GM10266 (cell line): ENCODE data around the gene TMEM9B.
"Not testable (repeated sequence)": the region's sequence is repeated elsewhere in the genome, so short reads cannot be mapped to it uniquely, and the experiment has no call there.

ENCODE experiments used
- DNase-seq: peaks from one replicate; pipeline ENCODE4 v3.0.0; 2012; ENCODE audit errors: extremely low spot score
- TF ChIP-seq, protein P1 (sequence below): IDR thresholded peaks from 2 replicates; pipeline ENCODE4 v1.5.1; 2012; ENCODE audit warnings: mild to moderate bottlenecking, low read depth; ENCODE audit not compliant: control insufficient read depth, insufficient read depth; ENCODE audit errors: missing control alignments

TMEM9B gene

GRCh38 chr11:8937659-8938058 lies 26.6 kb downstream of the TMEM9B start:
- TF ChIP-seq, protein P1, sequence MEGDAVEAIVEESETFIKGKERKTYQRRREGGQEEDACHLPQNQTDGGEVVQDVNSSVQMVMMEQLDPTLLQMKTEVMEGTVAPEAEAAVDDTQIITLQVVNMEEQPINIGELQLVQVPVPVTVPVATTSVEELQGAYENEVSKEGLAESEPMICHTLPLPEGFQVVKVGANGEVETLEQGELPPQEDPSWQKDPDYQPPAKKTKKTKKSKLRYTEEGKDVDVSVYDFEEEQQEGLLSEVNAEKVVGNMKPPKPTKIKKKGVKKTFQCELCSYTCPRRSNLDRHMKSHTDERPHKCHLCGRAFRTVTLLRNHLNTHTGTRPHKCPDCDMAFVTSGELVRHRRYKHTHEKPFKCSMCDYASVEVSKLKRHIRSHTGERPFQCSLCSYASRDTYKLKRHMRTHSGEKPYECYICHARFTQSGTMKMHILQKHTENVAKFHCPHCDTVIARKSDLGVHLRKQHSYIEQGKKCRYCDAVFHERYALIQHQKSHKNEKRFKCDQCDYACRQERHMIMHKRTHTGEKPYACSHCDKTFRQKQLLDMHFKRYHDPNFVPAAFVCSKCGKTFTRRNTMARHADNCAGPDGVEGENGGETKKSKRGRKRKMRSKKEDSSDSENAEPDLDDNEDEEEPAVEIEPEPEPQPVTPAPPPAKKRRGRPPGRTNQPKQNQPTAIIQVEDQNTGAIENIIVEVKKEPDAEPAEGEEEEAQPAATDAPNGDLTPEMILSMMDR, result no peak
- no peak for DNase-seq

DNA sequence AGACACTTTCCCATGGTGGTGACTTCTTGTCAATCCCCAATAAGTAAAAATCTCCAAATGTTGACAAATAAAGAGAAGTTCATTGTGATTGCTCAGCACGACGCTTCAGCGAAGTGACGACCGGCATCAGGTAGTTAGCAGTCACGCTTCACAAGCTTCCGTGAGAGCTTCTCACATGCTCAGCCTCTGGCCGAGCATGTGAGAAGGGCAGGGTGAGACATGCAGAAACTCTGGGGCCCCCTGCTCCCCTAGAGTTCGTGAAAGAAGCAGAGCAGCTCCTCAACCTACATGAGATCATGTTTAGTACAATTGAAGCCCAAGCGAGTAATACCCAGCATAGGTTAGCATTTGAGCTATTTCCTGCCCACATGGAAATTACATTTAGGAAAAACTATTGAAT lies 27.1 kb downstream of the TMEM9B start:
- DNase-seq, result no peak
- TF ChIP-seq, protein P1, result no peak

DNA sequence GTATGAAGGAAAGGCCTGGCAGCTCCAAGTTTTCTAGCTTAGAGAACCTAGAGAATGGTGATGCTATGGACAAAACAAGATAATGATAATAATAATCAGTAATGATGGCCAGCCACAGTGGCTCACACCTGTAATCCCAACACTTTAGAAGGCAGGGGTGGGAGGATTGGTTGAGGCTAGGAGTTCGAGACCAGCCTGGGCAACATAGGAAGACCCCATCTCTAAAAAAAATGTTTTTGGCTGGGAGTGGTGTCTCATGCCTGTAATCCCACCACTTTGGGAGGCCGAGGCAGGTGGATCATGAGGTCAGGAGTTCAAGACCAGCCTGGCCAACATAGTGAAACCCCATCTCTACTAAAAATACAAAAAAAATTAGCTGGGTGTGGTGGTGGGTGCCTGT lies 28.5 kb downstream of the TMEM9B start:
- DNase-seq, result not testable (repeated sequence)

DNA sequence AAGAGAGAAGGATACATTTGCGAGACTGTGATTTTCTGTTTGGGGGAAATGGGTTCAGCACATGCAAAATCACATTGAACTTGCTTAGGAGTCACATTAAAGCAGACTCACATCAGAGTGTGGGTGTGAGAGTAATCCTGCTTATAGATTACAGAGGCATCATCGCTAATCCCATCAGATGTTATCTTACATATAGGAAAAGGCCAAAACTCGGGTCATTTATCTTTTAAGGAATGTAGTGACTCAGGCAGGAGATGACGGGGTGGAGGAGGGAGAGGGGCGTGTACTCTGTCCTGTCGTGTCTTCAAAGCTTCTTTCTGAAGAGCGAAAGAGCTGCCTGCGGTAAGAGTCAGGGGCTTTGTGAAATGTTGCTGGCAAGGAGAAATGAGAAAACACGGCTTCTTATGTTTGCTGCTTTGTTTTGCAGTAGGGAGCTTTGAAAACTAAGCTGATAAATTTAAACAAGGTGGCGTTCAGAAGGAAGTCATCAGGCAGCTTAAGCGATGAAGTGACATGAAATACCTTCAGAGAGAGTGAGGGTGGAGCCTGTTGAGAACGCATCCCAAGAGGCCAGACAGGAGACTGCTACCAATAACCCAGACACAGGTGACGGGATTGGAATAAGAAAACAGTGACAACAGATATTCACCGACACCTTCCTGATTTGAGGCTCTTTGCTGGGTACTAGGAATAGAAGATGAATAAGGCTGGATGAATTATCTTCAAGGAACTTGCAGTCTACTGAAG lies 29.3 kb downstream of the TMEM9B start:
- DNase-seq, result no peak

DNA sequence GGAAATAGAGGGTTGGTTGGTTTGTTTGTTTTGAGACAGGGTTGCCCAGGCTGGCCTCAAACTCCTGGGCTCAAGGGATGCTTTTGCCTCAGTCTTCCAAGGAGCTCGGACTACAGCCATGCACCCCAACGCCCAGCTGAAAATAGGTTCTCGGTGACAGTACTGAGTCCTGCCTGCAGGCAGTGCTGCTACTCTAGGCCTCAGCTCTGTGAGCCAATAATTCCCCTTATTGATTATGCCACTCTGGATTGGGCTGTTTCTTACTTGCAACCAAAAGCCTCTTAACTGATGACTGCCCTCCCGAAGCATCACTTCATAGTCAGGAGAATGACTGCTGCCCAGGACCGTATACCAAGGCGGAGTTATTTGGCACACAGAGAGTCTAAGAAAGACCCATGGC lies 30.3 kb downstream of the TMEM9B start:
- no peak for DNase-seq
- TF ChIP-seq, protein P1, result no peak

More for the DNA sequence above, 29.3 kb downstream of the TMEM9B start:
- TF ChIP-seq, protein P1, result no peak

DNA sequence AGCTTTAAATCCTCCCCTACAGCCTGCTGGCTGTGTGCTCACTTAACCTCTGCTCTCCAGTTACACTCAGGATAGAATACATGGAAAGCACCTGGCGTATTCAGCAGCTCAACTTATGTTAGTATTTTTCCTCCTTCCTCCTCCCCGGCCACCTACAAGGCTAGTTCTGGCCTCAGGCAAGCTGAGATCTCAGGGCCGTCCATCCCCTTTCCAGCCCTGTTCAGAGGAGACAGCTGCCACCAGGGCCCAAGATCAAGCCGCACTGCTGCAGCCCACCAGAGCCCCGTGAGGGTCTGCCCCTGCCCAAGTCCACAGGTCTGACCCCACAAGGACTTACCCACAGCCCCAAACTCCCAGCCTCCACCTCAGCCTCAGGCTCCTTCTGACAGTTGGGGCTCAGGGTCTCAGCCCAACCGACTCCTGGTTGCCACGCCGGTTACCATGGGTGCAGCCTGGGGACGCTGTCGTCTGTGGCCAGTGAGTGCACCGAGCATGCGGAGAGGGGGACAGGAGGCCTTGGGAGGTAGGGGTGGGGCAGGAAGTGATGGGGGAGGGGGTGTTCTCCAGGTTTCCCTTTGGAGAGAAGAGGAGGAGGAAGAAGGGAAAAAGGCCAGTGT lies 31.6 kb downstream of the TMEM9B start, which contains the start of gene C11orf16:
Gene C11orf16, minus strand, starts transcription at position 384 of the 617 bp plus-strand sequence. CDS start 639 bp downstream, outside the sequence.
- no peak for DNase-seq
- TF ChIP-seq, protein P1, result no peak

- TF ChIP-seq, protein P1, result no peak
- DNase-seq, result no peak
These were observed 33.6 kb downstream of the TMEM9B start for GRCh38 chr11:8930456-8931175.
